Fibroblast of skin of back (primary cell): ENCODE data around the gene NUP88. TPM values are rescaled to one million over a fixed set of nuclear protein-coding genes. Genes with fewer than 3 reads are reported as not detected.
"Not testable (repeated sequence)": the region's sequence is repeated elsewhere in the genome, so short reads cannot be mapped to it uniquely, and the experiment has no call there.

Experiments used
- DNase-seq: peaks from one replicate; pipeline ENCODE4 v3.0.0-alpha.2; 2013
- polyA plus RNA-seq, 2 experiments: library from polyadenylated mRNA; unstranded; fragments of 120-200 nt; gene quantifications; one replicate each; pipeline ENCODE4 v1.2.1, GENCODE V29; 2013; ENCODE audit not compliant: insufficient read length in 2 of 2

NUP88 gene
- 76.7 TPM for polyA plus RNA-seq (2013, experiment 1 of 2; ENCODE audit: insufficient read length)
- 36.1 TPM for polyA plus RNA-seq (2013, experiment 2 of 2; ENCODE audit: insufficient read length)

DNA sequence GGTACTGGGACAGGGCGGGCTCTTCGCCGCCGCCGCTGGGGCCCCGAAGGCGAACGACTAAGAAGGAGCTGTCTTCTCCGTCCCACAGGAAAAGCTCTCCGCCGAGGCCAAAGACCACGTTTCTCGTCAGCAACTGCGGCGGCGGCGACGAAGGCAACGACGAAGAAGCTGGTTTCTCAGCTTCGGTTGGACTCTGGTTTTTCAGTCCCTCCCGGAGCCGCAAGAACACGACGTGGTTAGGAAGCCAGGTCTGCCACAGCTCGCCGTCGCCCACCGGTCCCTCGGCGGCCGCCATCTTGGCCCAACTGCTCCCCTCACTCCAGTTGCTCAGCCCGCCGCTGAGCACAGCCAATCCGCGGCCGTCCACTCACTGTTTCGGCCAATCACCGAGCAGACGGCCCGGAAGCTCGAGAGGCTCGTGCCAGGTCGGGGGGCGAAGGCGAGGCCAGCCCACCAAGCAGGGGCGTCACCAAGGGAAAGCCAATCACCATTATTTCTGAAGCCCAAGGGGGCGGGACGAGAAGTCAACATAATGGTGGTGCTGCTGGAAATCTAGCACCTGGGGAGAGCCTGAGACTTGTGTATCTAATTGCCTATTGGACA is at the start of gene NUP88:
Gene NUP88, minus strand, starts transcription at position 307 of the 603 bp plus-strand sequence. Its CDS starts 12 bp downstream, at position 295.
- DNase-seq = peak; percentile 99

GRCh38 chr17:5468075-5468473 is 48.6 kb upstream of the NUP88 start:
- peak; percentile 1 for DNase-seq

GRCh38 chr17:5467416-5467815 is 48.0 kb upstream of the NUP88 start:
- DNase-seq = peak; percentile 2

GRCh38 chr17:5466295-5466694 is 46.8 kb upstream of the NUP88 start:
- no peak for DNase-seq

DNA sequence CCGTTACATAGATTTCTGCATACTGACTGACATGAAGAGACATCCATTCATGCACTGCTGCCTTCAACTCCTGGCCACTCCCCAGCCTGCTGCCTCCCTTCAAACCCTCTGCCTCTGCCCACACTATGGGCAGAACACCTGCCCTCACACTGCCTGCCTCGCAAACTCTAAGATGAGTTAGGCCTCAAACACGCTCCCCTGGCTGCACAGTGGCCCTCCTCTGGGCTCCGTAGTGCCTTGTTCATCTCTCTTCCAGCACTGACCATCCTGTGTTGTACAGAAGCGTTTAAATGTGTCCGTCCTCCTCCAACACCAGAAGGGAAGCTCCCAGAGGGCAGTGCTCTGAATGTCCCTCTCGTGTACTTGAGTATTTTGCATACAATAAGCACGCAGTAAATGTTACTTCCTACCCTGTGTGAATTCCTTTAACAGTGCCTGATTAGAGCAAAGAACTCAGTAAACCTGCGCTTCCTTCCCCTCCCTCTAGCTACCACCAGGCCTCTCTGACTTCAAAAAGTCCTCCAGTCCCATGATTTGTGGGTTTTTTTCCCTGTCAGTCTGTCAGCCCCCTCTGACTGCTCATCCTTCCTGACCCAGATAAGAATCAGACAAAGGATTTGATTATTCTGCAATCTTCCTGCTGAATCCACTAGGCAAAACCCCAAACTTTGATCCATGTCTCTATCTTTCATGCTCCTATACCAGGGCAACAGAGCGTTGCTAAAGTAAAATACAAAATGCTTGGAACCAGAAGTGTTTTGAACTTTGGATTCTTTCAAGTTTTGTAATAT is 45.5 kb upstream of the NUP88 start:
- DNase-seq = no peak

GRCh38 chr17:5446786-5447185 is 27.3 kb upstream of the NUP88 start:
- no peak for DNase-seq

- DNase-seq = no peak
Measured at GRCh38 chr17:5444209-5444608, 24.7 kb upstream of the NUP88 start.

- DNase-seq = no peak
Measured at GRCh38 chr17:5443728-5444127, 24.3 kb upstream of the NUP88 start.

DNA sequence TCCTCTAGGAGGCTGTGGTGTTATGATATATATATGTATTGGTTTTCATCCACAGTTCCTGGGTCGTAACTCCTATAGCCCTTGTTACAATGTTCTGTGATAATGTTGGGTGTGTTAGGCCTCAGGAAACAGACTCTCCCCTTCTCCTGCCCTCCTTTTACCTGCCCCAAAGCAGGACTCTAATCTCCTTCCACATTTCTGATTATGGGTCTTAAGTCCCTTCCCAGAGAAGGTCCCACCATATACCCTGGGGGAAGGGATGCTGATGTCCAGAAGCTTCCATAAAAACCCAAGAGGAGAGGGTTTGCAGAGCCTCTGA is 19.9 kb upstream of the NUP88 start:
- no peak for DNase-seq

DNA sequence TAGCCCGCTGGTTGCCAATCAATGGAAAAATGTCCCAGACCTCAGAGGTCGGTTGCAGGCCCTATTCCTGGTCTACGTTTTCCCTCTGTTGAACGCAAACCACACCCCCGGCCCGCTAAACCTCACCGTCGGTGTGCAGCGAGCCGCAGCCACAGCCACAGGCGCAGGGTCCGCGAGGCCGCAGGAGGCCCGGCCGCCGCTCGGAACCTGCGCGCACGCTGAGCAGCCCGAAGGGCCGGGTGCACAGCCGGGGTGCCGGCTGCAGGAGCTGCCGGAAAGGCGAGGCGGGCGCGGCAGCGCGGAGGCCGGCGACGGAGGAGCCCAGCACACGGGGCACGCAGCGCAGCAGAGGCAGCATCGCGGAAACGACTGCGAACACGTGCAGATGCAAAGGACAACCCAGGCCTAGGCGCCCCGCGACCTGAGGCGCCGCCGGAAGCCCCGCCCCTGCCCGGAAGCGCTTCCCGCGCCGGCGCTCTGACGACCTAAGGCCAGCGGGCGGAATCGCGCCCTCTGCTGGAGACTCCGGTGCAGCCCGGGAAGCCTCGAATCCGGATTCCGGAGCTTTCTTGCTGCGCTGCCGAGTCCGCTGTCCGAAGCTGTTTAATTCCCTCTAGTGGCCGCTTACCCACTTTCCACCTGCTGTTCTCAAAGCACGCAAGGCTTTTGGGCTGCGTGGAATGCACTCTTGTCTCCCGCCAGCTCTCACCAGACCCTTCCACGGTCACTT is 19.4 kb upstream of the NUP88 start, which contains the start of gene C1QBP:
Gene C1QBP, minus strand, starts transcription at position 440 of the 730 bp plus-strand sequence. Its CDS starts 82 bp downstream, at position 358.
- DNase-seq = peak; percentile 88

GRCh38 chr17:5437721-5438317 is 18.4 kb upstream of the NUP88 start:
- DNase-seq = peak; percentile 32

- not testable (repeated sequence) for DNase-seq
Measured at GRCh38 chr17:5435781-5436315, 16.4 kb upstream of the NUP88 start.

DNA sequence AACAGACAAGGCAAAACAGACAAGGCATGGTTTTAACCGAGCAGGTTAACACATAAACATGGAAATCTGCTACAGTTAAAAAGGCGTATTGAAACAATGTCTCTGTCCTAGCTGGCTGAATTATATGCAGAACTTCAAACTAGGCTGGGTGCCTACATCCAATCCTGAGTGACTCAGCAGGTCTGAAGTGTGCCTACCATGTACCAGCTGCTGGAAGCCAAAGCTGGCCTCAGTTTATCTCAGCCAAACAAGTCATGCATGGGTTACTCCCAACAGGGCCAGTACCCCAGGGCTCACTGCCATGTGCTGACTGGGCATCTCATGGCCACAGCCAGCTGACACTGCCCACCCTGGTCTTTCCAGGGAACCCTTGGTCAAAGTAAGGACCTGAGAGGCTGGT is 15.5 kb upstream of the NUP88 start:
- no peak for DNase-seq

DNA sequence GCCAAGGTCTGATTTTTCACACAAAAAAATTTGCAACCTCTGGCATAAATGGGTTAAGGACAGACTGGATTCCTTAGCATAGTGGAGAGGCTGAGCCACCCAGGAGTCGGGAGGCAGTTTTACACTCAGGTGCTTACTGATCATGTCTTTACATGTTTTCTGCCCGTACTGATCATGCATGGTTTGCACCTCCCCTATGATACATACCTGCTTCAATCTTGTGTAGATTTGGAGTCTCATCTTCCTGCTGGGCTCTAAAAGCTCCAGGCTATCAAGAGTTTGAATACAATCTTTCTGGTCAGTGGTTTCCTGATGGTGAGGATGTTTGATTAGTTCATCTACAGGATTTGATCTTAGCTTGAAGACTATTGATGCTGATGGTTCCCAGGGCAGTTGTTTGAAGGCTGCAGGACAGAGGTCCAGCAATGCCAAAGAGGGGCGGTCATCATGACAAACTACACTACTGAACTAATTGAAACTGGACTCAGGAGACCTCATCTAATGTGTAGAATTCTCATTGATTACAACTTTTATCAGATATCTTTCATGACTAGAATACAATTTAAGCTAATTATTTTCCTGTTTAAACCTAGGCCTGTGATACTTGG is 12.6 kb upstream of the NUP88 start:
- DNase-seq = no peak

GRCh38 chr17:5431234-5431633 is 11.8 kb upstream of the NUP88 start:
- DNase-seq = not testable (repeated sequence)

- no peak for DNase-seq
Measured at GRCh38 chr17:5430413-5430999, 11.0 kb upstream of the NUP88 start.

GRCh38 chr17:5429191-5429887 is 9.9 kb upstream of the NUP88 start:
- no peak for DNase-seq

- DNase-seq = no peak
Measured at GRCh38 chr17:5425826-5426225, 6.4 kb upstream of the NUP88 start.

DNA sequence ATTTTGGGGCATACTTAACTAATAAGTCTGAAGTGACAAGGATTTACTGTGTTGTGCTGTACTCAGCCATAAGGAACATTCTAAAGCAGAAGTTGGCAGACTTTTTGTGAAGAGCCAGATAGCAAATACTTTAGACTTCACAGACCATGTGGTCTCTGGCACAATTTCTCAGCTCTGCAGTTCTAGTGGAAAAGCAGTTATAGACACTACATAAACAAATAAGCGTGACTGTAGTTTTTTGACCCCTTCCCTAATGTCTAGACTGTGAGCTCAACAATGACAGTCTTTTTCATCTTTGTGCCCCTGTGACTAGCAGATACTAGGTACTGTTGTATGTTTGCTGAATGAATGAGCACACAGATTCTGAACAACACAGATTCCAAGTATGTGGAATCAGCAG is 5.4 kb upstream of the NUP88 start:
- DNase-seq = no peak

- peak; percentile 78 for DNase-seq
Measured at GRCh38 chr17:5422505-5422904, 3.0 kb upstream of the NUP88 start.
